GM18505 (cell line): ENCODE measurements around the gene DNAJC5.

Experiments
- ATAC-seq: cut with Tn5 transposase; IDR thresholded peaks from one replicate; pipeline ENCODE4 v1.9.1; 2021; ENCODE audit not compliant: unreplicated experiment
- POLR2A ChIP-seq: IDR thresholded peaks from 4 replicates; pipeline ENCODE4 v1.6.1; 2011; ENCODE audit warnings: borderline replicate concordance; ENCODE audit not compliant: insufficient read depth, insufficient read length; ENCODE audit errors: extremely low read depth

DNAJC5 gene

GRCh38 chr20:63885264-63886053 lies 9.5 kb upstream of the DNAJC5 start:
- no peak for ATAC-seq
- no peak for TF ChIP-seq POLR2A

DNA sequence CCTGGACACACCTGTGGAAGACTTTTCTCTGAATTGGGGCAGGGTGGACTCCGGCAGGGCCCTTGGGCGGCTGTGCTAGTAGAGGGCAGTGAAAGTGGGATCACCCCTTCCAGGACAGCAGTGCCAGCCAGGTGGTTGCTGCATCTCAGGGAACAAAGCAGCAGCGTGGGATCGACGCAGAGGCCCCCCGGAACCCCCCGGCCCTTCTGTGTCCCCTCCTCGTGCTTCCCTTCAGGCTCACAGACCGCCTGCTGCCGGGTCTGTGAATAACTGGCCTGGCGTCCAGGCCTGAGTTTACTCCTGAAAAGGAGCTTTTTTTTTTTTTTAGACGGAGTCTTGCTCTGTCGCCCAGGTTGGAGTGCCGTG lies 8.9 kb upstream of the DNAJC5 start:
- TF ChIP-seq POLR2A: no peak
- no peak for ATAC-seq

DNA sequence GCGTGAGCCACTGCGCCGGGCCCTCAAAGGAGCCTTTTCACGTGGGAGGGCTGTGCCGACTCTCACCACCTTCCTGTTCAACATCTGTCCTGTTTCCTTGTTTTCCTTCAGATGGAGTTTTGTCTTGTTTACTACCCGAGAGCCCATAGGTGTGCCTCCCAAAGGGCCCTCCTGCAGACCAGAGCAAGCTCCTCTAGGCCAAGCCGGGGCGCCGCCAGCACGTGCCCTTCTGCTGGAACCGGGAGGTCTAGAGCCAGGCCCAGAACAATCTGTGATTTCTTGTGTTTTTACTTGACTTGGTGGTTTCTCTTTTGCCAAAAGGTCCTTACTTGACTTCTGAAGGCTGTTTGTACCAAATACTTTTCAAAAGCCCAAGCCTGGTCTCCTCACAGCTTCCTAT lies 8.0 kb upstream of the DNAJC5 start:
- no peak for ATAC-seq
- TF ChIP-seq POLR2A: no peak

DNA sequence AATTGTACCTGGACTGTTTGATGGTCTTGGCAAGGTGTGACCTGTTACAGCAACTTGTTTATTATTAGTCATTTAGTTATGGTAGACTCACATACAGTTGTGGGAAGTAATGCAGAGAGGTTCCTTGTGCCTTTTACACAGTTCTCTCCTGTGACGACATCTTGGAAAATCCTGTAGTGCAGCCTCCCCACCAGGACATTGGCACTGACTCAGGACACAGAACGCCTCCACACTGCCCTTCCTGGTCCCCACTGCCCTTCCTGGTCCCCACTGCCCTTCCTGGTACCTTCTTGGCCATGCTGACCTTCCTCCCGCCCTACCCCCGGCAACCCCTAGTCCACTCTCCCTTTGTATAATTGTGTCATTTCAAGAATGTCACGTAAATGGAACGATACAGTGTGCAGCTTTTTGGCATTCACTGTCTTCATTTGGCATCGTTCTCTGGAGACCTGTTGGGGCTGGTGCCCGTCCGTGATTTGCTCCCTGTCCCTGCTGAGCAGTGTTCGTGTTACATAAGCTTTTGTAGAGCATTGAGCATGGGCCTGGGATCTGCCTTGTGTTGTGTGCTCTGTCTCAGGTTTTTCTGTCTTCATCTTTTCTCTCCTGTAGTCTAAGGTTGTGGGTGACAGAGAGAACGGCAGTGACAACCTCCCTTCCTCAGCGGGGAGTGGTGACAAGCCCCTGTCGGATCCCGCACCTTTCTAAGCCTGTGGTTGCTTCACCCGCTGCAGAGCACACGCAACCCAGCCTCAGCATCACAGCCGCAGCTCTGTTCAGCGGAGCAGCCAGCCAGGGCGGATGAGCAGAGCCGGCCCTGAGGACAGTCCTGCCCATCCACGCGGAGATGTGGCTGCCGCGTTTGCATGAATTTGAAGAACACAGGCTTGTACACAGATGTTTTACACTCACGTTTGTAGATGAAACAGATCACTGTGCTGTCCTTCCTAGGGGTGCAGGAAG lies 5.4 kb upstream of the DNAJC5 start:
- no peak for TF ChIP-seq POLR2A
- no peak for ATAC-seq

- TF ChIP-seq POLR2A: no peak
- ATAC-seq: no peak
Observed at GRCh38 chr20:63890201-63890576, 4.7 kb upstream of the DNAJC5 start.

DNA sequence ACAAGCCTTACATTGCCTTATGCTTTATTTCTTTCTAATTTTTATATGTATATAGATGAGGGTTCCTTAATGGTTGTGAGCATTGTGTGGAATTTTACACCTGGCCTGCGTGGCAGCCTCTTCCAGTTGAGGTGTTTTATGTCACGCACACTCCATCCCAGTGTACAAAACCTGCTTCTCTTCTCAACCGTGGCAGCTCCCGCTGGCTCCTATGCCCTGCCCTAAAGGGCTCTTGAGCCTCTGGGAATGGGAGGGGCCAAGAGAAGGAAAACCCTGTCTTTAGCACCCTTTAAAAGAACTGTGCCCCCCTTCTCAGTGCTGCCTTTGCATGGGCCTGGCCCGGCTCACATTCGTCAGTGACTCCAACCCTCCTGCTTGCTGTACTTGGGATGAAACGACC lies 4.3 kb upstream of the DNAJC5 start:
- ATAC-seq: no peak
- TF ChIP-seq POLR2A: no peak

GRCh38 chr20:63891061-63892002 lies 3.6 kb upstream of the DNAJC5 start:
- no peak for ATAC-seq
- TF ChIP-seq POLR2A: no peak

- no peak for TF ChIP-seq POLR2A
- ATAC-seq: no peak
Observed at GRCh38 chr20:63892402-63892801, 2.5 kb upstream of the DNAJC5 start.

GRCh38 chr20:63893999-63894357 lies 948 bp upstream of the DNAJC5 start:
- ATAC-seq: no peak

DNA sequence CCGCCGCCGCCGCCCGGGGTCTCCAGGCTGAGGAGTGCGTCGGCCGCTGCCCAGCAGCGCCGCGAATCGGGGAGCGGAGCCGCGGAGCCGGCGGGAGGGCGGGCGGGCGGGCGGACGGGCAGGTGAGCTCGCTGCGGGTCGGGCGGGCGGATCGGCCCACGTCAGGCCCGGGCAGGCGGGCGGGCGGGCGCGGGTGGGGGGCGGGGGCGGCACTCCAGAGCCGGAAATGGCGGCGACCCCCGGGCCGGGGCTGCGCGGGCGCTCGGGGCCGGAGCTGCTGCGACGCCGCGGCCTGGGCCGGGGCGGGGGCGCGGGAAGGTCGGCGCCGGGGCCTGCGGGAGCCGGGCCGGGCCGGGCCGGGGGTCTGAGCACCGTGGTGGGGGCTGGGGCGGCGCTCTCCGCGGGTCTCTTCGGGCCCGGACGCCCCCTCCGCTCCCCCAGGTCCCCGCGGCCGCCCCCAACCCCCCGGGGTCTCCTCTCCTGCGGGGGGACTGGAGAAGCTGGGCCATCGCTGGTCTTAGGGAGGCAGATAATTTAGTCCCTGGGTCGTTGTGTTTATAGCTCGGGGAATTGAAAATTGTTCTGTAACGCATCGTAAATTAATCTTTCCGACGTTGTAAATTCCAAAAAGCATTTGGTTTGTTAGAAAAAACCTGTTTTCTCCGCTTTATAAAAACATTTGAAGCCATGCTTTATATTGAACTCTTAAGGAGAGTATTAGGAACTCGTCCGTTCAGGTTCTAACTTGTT lies 451 bp downstream of the DNAJC5 start:
- no peak for TF ChIP-seq POLR2A
- ATAC-seq: peak; percentile 3

More at GRCh38 chr20:63893999-63894357, 948 bp upstream of the DNAJC5 start:
- no peak for TF ChIP-seq POLR2A

- TF ChIP-seq POLR2A: no peak
- ATAC-seq: no peak
Observed at GRCh38 chr20:63895952-63896263, 982 bp downstream of the DNAJC5 start.

DNA sequence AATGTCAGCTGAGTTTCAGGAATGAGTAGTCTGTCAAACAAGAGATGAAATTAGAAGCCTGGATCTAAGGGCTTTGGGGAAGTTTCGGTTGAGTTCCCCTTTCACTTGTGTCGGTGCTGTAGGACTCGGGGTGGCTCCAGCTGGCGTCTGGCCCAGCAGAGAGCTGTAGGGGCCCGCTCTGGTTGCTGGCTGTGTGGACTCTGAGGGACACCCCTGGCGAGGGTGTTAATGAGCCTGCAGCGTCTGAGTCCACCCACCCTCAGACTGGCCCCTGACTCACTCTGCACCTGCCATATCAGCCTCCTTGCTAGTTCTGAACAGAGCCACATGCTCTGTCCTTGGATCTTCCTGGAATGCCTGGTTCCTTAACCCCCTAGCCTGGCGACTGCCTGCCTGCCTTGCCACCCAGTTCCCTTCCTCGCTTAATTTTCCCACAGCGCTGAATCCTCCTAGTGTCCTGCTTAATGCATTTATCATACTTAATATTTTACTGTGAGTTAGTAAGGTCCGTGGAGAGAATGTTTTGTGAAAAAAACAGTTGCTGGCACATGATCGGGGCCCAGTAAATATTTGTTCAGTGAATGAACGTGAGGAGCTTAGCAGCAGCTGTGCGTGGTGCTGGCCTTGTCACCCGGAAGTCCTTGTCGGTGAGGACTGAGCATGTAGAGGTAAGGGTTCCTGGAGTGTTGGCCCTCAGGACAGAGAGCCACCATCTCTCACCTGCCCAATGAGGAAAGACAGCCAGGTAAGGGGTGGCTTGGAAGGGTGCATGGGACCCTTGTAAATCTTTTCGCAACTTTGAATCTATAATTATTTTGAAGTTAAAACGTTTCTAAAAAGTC lies 1.6 kb downstream of the DNAJC5 start:
- no peak for TF ChIP-seq POLR2A
- no peak for ATAC-seq
